GM23338 (cell line): ENCODE data around the gene OVAAL. TPM values are rescaled to one million over a fixed set of nuclear protein-coding genes. Genes with fewer than 3 reads are reported as not detected.

Experiments
- ETS1 ChIP-seq: IDR thresholded peaks from 2 replicates; pipeline ENCODE4 v1.6.1; 2016; ENCODE audit warnings: antibody characterized with exemption
- ZNF331 ChIP-seq: fragments of 250-450 bp; sonication (Bioruptor Pico); IDR thresholded peaks from 2 replicates; pipeline ENCODE4 v1.5.0; 2020; ENCODE audit warnings: low read depth, mild to moderate bottlenecking, moderate library complexity
- polyA plus RNA-seq: library from polyadenylated mRNA; unstranded; fragments of >200 nt; fragmentation: Nextera tagmentation; extraction: Ambion mirVana; gene quantifications from 2 replicates; pipeline ENCODE4 v1.2.1, GENCODE V29; 2016
- total RNA-seq: library from RNA; depleted of rRNA; stranded (reverse); fragments of >200 nt; shearing (Covaris generic); gene quantifications from 2 replicates; pipeline ENCODE4 v1.2.3, GENCODE V29; 2014
- TF ChIP-seq, protein P1 (sequence below): fragments of 250-450 bp; sonication (Bioruptor Pico); IDR thresholded peaks from 2 replicates; pipeline ENCODE4 v1.5.0; 2020; ENCODE audit warnings: mild to moderate bottlenecking, moderate library complexity
- TF ChIP-seq, protein P2 (sequence below), 2 experiments: fragments of 200-600 bp in 1 of 2; sonication (generic) in 1 of 2; conservative IDR thresholded peaks; 2 replicates each; pipeline versions ENCODE4 v1.5.1 to v1.6.1; 2016 to 2017; ENCODE audit warnings: antibody characterized with exemption in 2 of 2, low read depth in 2 of 2, mild to moderate bottlenecking in 2 of 2, moderate library complexity in 1 of 2
- TF ChIP-seq, protein P3 (sequence below): IDR thresholded peaks from one replicate; pipeline ENCODE4 v1.6.1; 2018; ENCODE audit warnings: antibody characterized with exemption; ENCODE audit not compliant: unreplicated experiment

OVAAL gene
- total and polyA plus RNA-seq, 2 experiments from 2014 or later, result not detected

- TF ChIP-seq, protein P1, sequence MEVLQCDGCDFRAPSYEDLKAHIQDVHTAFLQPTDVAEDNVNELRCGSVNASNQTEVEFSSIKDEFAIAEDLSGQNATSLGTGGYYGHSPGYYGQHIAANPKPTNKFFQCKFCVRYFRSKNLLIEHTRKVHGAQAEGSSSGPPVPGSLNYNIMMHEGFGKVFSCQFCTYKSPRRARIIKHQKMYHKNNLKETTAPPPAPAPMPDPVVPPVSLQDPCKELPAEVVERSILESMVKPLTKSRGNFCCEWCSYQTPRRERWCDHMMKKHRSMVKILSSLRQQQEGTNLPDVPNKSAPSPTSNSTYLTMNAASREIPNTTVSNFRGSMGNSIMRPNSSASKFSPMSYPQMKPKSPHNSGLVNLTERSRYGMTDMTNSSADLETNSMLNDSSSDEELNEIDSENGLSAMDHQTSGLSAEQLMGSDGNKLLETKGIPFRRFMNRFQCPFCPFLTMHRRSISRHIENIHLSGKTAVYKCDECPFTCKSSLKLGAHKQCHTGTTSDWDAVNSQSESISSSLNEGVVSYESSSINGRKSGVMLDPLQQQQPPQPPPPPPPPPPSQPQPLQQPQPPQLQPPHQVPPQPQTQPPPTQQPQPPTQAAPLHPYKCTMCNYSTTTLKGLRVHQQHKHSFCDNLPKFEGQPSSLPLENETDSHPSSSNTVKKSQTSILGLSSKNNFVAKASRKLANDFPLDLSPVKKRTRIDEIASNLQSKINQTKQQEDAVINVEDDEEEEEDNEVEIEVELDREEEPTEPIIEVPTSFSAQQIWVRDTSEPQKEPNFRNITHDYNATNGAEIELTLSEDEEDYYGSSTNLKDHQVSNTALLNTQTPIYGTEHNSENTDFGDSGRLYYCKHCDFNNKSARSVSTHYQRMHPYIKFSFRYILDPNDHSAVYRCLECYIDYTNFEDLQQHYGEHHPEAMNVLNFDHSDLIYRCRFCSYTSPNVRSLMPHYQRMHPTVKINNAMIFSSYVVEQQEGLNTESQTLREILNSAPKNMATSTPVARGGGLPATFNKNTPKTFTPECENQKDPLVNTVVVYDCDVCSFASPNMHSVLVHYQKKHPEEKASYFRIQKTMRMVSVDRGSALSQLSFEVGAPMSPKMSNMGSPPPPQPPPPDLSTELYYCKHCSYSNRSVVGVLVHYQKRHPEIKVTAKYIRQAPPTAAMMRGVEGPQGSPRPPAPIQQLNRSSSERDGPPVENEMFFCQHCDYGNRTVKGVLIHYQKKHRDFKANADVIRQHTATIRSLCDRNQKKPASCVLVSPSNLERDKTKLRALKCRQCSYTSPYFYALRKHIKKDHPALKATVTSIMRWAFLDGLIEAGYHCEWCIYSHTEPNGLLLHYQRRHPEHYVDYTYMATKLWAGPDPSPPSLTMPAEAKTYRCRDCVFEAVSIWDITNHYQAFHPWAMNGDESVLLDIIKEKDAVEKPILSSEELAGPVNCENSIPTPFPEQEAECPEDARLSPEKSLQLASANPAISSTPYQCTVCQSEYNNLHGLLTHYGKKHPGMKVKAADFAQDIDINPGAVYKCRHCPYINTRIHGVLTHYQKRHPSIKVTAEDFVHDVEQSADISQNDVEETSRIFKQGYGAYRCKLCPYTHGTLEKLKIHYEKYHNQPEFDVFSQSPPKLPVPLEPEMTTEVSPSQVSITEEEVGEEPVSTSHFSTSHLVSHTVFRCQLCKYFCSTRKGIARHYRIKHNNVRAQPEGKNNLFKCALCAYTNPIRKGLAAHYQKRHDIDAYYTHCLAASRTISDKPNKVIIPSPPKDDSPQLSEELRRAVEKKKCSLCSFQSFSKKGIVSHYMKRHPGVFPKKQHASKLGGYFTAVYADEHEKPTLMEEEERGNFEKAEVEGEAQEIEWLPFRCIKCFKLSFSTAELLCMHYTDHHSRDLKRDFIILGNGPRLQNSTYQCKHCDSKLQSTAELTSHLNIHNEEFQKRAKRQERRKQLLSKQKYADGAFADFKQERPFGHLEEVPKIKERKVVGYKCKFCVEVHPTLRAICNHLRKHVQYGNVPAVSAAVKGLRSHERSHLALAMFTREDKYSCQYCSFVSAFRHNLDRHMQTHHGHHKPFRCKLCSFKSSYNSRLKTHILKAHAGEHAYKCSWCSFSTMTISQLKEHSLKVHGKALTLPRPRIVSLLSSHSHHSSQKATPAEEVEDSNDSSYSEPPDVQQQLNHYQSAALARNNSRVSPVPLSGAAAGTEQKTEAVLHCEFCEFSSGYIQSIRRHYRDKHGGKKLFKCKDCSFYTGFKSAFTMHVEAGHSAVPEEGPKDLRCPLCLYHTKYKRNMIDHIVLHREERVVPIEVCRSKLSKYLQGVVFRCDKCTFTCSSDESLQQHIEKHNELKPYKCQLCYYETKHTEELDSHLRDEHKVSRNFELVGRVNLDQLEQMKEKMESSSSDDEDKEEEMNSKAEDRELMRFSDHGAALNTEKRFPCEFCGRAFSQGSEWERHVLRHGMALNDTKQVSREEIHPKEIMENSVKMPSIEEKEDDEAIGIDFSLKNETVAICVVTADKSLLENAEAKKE (CRISPR knock-in tag), result no peak
- no peak for TF ChIP-seq ZNF331 (CRISPR knock-in tag)
- no peak for TF ChIP-seq ETS1
- TF ChIP-seq, protein P2, sequence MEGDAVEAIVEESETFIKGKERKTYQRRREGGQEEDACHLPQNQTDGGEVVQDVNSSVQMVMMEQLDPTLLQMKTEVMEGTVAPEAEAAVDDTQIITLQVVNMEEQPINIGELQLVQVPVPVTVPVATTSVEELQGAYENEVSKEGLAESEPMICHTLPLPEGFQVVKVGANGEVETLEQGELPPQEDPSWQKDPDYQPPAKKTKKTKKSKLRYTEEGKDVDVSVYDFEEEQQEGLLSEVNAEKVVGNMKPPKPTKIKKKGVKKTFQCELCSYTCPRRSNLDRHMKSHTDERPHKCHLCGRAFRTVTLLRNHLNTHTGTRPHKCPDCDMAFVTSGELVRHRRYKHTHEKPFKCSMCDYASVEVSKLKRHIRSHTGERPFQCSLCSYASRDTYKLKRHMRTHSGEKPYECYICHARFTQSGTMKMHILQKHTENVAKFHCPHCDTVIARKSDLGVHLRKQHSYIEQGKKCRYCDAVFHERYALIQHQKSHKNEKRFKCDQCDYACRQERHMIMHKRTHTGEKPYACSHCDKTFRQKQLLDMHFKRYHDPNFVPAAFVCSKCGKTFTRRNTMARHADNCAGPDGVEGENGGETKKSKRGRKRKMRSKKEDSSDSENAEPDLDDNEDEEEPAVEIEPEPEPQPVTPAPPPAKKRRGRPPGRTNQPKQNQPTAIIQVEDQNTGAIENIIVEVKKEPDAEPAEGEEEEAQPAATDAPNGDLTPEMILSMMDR (conservative IDR thresholded peaks at IDR 0.05; ENCODE audit: low read depth in 2 of 2), result no peak
- TF ChIP-seq, protein P3, sequence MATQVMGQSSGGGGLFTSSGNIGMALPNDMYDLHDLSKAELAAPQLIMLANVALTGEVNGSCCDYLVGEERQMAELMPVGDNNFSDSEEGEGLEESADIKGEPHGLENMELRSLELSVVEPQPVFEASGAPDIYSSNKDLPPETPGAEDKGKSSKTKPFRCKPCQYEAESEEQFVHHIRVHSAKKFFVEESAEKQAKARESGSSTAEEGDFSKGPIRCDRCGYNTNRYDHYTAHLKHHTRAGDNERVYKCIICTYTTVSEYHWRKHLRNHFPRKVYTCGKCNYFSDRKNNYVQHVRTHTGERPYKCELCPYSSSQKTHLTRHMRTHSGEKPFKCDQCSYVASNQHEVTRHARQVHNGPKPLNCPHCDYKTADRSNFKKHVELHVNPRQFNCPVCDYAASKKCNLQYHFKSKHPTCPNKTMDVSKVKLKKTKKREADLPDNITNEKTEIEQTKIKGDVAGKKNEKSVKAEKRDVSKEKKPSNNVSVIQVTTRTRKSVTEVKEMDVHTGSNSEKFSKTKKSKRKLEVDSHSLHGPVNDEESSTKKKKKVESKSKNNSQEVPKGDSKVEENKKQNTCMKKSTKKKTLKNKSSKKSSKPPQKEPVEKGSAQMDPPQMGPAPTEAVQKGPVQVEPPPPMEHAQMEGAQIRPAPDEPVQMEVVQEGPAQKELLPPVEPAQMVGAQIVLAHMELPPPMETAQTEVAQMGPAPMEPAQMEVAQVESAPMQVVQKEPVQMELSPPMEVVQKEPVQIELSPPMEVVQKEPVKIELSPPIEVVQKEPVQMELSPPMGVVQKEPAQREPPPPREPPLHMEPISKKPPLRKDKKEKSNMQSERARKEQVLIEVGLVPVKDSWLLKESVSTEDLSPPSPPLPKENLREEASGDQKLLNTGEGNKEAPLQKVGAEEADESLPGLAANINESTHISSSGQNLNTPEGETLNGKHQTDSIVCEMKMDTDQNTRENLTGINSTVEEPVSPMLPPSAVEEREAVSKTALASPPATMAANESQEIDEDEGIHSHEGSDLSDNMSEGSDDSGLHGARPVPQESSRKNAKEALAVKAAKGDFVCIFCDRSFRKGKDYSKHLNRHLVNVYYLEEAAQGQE, result no peak
These were observed 56.0 kb downstream of the OVAAL start (continued) for GRCh38 chr1:180614730-180615129.
